T-helper 22 cell (primary cell): ENCODE data around the gene MEGF10.
"Not testable (repeated sequence)": the region's sequence is repeated elsewhere in the genome, so short reads cannot be mapped to it uniquely, and the experiment has no call there.

Experiments
- DNase-seq: peaks from one replicate; pipeline ENCODE4 v3.0.0-alpha.2; 2020; ENCODE audit warnings: low read depth

MEGF10 gene

GRCh38 chr5:127298036-127298429 is 7.4 kb downstream of the MEGF10 start:
- DNase-seq: no peak

GRCh38 chr5:127298656-127299055 is 8.1 kb downstream of the MEGF10 start:
- no peak for DNase-seq

GRCh38 chr5:127299678-127300077 is 9.1 kb downstream of the MEGF10 start:
- DNase-seq: no peak

- no peak for DNase-seq
Measured at GRCh38 chr5:127302509-127302908, 11.9 kb downstream of the MEGF10 start.

GRCh38 chr5:127303404-127303803 is 12.8 kb downstream of the MEGF10 start:
- DNase-seq: no peak

- DNase-seq: no peak
Measured at GRCh38 chr5:127305493-127305892, 14.9 kb downstream of the MEGF10 start.

- DNase-seq: no peak
Measured at GRCh38 chr5:127306036-127306435, 15.4 kb downstream of the MEGF10 start.

- no peak for DNase-seq
Measured at GRCh38 chr5:127306647-127307046, 16.1 kb downstream of the MEGF10 start.

GRCh38 chr5:127307868-127308267 is 17.3 kb downstream of the MEGF10 start:
- no peak for DNase-seq

- not testable (repeated sequence) for DNase-seq
Measured at GRCh38 chr5:127308325-127308724, 17.7 kb downstream of the MEGF10 start.

- DNase-seq: no peak
Measured at GRCh38 chr5:127308945-127309344, 18.3 kb downstream of the MEGF10 start.

- DNase-seq: no peak
Measured at GRCh38 chr5:127311349-127311748, 20.8 kb downstream of the MEGF10 start.

- no peak for DNase-seq
Measured at GRCh38 chr5:127311781-127312525, 21.4 kb downstream of the MEGF10 start.

- DNase-seq: no peak
Measured at GRCh38 chr5:127313379-127313778, 22.8 kb downstream of the MEGF10 start.

- DNase-seq: peak; percentile 1
Measured at GRCh38 chr5:127313847-127314473, 23.4 kb downstream of the MEGF10 start.

GRCh38 chr5:127316011-127316410 is 25.4 kb downstream of the MEGF10 start:
- no peak for DNase-seq

GRCh38 chr5:127317385-127317784 is 26.8 kb downstream of the MEGF10 start:
- DNase-seq: not testable (repeated sequence)

GRCh38 chr5:127320032-127320965 is 29.7 kb downstream of the MEGF10 start:
- no peak for DNase-seq

GRCh38 chr5:127321465-127321864 is 30.9 kb downstream of the MEGF10 start:
- DNase-seq: no peak

GRCh38 chr5:127322403-127322802 is 31.8 kb downstream of the MEGF10 start:
- no peak for DNase-seq

GRCh38 chr5:127324756-127325155 is 34.2 kb downstream of the MEGF10 start:
- no peak for DNase-seq

GRCh38 chr5:127326431-127326830 is 35.8 kb downstream of the MEGF10 start:
- DNase-seq: no peak
